Left hindlimb (tissue), 1 donor: ENCODE data around the gene ZNF799.
"Not testable (repeated sequence)": the region's sequence is repeated elsewhere in the genome, so short reads cannot be mapped to it uniquely, and the experiment has no call there.

Source experiments
- DNase-seq: peaks from one replicate; pipeline ENCODE4 v3.0.0-alpha.2; 2018

Gene ZNF799

DNA sequence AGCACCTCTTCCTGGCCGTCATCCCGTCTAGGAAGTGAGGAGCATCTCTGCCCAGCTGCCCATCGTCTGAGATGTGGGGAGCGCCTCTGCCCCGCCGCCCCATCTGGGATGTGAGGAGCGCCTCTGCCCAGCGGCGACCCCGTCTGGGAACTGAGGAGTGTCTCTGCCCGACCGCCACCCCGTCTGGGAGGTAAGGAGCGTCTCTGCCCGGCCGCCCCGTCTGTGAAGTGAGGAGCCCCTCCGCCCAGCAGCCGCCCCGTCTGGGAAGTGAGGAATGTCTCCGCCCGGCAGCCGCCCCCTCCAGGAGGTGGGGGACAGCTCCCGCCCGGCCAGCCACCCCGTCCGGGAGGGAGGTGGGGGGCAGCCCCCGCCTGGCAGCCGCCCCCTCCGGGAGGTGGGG, 38.8 kb downstream of the ZNF799 start:
- DNase-seq = not testable (repeated sequence)

DNA sequence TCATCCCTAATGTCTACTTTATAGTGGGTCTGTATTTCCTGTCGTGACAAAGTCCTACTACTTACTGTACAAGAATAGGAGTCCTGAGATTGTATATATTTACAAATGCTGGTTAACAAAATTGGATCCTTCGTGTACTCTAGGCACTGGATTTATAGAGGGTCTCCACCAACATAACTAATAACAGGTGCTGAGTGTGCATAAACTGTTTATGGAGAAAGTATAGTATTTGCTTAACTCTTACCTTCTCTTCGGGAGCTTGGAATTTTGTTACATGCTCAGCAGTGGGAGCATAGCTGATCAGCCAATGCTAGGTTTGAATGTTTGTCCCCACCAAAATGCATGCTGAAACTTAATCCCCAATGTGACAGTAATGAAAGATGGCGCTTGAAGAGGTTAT, 47.7 kb downstream of the ZNF799 start:
- DNase-seq = no peak

DNA sequence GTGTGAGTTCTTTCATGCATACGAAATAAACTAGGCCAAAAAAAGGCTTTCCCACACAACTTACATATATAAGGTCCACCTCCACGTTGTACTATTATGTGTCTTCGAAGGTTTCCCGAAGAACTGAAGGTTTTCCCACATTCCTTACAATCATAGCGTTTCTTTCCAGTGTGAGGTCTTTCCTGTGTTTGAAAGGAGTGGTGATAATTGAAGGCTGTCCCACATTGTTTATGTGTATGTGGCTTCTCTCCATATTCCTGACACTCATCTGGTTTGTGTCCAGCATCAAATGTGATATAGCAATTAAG, 50.2 kb downstream of the ZNF799 start:
- DNase-seq = no peak

DNA sequence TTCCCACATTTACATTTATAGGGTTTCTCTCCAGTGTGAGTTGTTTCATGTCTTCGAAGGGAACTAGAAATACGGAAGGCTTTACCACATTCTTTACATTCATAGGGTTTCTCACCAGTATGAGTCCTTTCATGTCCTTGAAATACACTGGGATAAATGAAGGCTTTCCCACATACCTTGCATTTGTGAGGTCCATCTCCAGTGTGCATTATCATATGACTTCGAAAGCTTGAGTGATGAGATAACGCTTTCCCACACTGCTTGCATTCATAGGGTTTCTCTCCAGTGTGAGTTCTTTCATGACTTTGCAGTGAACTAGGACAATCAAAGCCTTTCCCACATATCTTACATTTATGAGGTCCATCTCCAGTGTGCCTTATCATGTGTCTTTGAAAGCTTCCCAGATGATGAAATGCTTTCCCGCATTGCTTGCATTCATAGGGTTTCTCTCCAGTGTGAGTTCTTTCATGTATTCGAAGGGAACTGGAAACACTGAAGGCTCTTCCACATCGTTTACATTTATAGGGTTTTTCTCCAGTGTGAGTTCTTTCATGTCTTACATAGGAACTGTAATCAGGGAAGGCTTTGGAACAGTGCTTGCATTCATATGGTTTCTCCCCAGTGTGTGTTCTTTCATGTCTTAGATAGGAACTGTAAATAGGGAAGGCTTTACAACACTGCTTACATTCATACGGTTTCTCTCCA, 50.7 kb downstream of the ZNF799 start:
- no peak for DNase-seq

DNA sequence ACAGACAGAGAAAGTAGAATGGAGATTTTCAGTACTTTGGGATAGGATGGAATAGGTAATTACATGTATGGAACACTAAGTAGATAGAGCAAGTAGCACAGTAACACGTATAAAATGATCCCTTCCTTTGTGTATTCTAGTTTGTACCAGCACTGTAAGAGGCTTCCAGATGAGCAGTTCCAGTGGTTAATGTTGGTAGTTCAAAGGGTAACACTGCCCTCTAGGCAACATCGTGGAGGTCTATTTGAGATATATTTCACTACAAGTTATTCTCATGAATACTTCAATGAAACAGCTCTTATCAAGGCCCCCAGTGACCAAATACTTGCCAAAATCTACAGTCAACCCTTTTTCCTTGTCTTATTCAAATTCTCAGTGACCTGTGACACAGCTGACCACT, 54.2 kb downstream of the ZNF799 start:
- no peak for DNase-seq

DNA sequence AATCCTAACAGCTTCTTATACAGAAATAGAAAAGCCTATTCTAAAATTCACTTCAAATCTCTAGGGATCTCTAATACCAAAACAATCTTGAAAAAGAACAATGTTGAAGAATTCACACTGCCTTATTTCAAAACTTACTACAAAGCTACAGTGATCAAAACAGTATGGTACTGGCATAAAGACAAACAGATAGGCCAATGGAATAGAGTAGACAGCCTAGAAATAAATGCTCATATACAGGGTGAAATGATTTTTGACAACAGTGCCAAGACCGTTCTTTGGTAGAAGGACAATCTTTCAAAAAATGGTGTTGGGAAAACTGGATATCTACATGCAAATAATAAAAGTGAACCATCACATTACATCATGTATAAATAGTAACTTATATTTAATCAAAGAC, 55.9 kb downstream of the ZNF799 start:
- DNase-seq = no peak
